Spleen (tissue), 11 donors: ENCODE measurements around the gene DOK7. TPM values are rescaled to one million over a fixed set of nuclear protein-coding genes. Genes with fewer than 3 reads are reported as not detected.

ENCODE experiments used
- DNase-seq: peaks from one replicate; pipeline ENCODE4 v3.0.0-alpha.2; 2020
- H3K27ac ChIP-seq, 8 donors: fragments of 200-600 bp; sonication (generic) in 7 of 8; 1 replicate in 4 of 8; 2 replicates in 4 of 8; pipeline versions ENCODE4 v1.5.0 to v1.8.0; 2016 to 2021; ENCODE audit warnings: inconsistent platforms in 4 of 8, mild to moderate bottlenecking in 4 of 8, moderate library complexity in 1 of 8
- H3K27me3 ChIP-seq, 7 donors: fragments of 200-600 bp; sonication (generic) in 6 of 7; replicated peaks in 1 of 7; 1 replicate in 4 of 7; 2 replicates in 3 of 7; pipeline versions ENCODE4 v1.5.0 to v1.8.0; 2016 to 2021; ENCODE audit warnings: inconsistent platforms in 3 of 7, mild to moderate bottlenecking in 1 of 7
- H3K36me3 ChIP-seq, 6 donors: fragments of 200-600 bp; sonication (generic) in 5 of 6; 1 replicate in 4 of 6; 2 replicates in 2 of 6; pipeline versions ENCODE4 v1.5.0 to v1.8.0; 2016 to 2021; ENCODE audit warnings: inconsistent platforms in 2 of 6
- H3K4me1 ChIP-seq, 6 donors: fragments of 200-600 bp; sonication (generic) in 5 of 6; 1 replicate in 3 of 6; 2 replicates in 3 of 6; pipeline versions ENCODE4 v1.5.0 to v1.8.0; 2016 to 2021; ENCODE audit warnings: inconsistent platforms in 3 of 6
- H3K4me3 ChIP-seq, 8 donors: fragments of 200-600 bp; sonication (generic) in 7 of 8; 1 replicate in 4 of 8; 2 replicates in 4 of 8; pipeline versions ENCODE4 v1.5.0 to v1.8.0; 2016 to 2021; ENCODE audit warnings: inconsistent platforms in 4 of 8, mild to moderate bottlenecking in 4 of 8, moderate library complexity in 2 of 8
- H3K9me3 ChIP-seq, 8 donors: fragments of 200-600 bp; sonication (generic) in 7 of 8; 1 replicate in 4 of 8; 2 replicates in 4 of 8; pipeline versions ENCODE4 v1.5.0 to v1.8.0; 2016 to 2021; ENCODE audit warnings: inconsistent platforms in 4 of 8
- POLR2A ChIP-seq, 3 donors: fragments of 450-650 bp; IDR thresholded peaks; one replicate each; pipeline ENCODE4 v1.5.1; 2017; ENCODE audit warnings: antibody characterized with exemption in 3 of 3, mild to moderate bottlenecking in 1 of 3
- POLR2AphosphoS5 ChIP-seq, 3 donors: sonication (generic); formaldehyde crosslinking; IDR thresholded peaks; one replicate each; pipeline ENCODE4 v1.5.1; 2017; ENCODE audit warnings: antibody characterized with exemption in 3 of 3
- WGBS, 5 donors: extraction: QIAGEN DNeasy Blood & Tissue Kit in 3 of 5; methylation state at CpG; one replicate each; pipeline versions ENCODE4 v1.1.5 to v1.1.7; 2013 to 2018; 5-methylcytosine and 5-hydroxymethylcytosine counted together
- intact Hi-C: fragments of 100-400 bp; cut with DNase I; formaldehyde crosslinking; loops from one replicate; pipeline ENCODE4 v1.15.0; 2023; ENCODE audit warnings: low total_unique reads
- polyA plus RNA-seq, 3 donors: library from polyadenylated mRNA; stranded (reverse); fragments of 200-250 nt; gene quantifications; one replicate each; pipeline ENCODE4 v1.2.1, GENCODE V29; 2013
- total RNA-seq, 7 donors: library from RNA; depleted of rRNA in 3 of 7; stranded (reverse); fragments of >200 nt in 3 of 7; fragmentation: NEBNext Ultra II Directional in 4 of 7; extraction: Animal tissue kit (Norgen Biotek cat#: 25700) in 4 of 7; gene quantifications; one replicate each; pipeline versions ENCODE4 v1.1.0 to v1.2.1, GENCODE V29; 2016 to 2021
- TF ChIP-seq, protein P1 (sequence below), 11 experiments: fragments of 200-600 bp in 7 of 11; fragments of 450-650 bp in 4 of 11; sonication (generic) in 4 of 11; IDR thresholded peaks in 8 of 11; conservative IDR thresholded peaks in 3 of 11; 1 replicate in 7 of 11; 2 replicates in 4 of 11; pipeline versions ENCODE4 v1.4.0 to v1.8.0; 2016 to 2021; ENCODE audit warnings: antibody characterized with exemption in 11 of 11, inconsistent platforms in 4 of 11, mild to moderate bottlenecking in 1 of 11
- donor health status: healthy with polysubstance abuse.
- donor health status: DM: no; HTN: no; CAD: no; lungs with moderate emphysema.
- donor health status: DM: no; HTN: no; CAD: no.
- donor health status: Bipolar disorder and iron deficiency.
- donor health status: healthy.
- donor health status: DM: no; HTN: no; CAD: no.
- donor health status: DM: yes; HTN: yes; CAD: no.

Gene DOK7
- total and polyA plus RNA-seq, 10 donors, result 0.69 to 13.5 (median 1.7) TPM

- TF ChIP-seq POLR2AphosphoS5 (IDR thresholded peaks at IDR 0.05), result no peak
- no peak for TF ChIP-seq POLR2A (IDR thresholded peaks at IDR 0.05)
- TF ChIP-seq, protein P1, sequence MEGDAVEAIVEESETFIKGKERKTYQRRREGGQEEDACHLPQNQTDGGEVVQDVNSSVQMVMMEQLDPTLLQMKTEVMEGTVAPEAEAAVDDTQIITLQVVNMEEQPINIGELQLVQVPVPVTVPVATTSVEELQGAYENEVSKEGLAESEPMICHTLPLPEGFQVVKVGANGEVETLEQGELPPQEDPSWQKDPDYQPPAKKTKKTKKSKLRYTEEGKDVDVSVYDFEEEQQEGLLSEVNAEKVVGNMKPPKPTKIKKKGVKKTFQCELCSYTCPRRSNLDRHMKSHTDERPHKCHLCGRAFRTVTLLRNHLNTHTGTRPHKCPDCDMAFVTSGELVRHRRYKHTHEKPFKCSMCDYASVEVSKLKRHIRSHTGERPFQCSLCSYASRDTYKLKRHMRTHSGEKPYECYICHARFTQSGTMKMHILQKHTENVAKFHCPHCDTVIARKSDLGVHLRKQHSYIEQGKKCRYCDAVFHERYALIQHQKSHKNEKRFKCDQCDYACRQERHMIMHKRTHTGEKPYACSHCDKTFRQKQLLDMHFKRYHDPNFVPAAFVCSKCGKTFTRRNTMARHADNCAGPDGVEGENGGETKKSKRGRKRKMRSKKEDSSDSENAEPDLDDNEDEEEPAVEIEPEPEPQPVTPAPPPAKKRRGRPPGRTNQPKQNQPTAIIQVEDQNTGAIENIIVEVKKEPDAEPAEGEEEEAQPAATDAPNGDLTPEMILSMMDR (IDR thresholded peaks at IDR 0.05 in 8 of 11, conservative IDR thresholded peaks at IDR 0.05 in 3 of 11), result no peak
- DNase-seq, result no peak
- peaks cover 0 to 23% (median 6%) of the 10 kb centered on the region in 7 donors for H3K27me3 ChIP-seq
- H3K4me1 ChIP-seq, result peaks cover 0 to 25% (median 11%) of the 10 kb centered on the region in 6 donors
- no peak overlapping the region for H3K27ac ChIP-seq
- intact Hi-C loops, result no loop called here
- no peaks in the 10 kb centered on the region for H3K9me3 ChIP-seq
- WGBS, 5 donors, result 88 to 93% (median 93%) methylated on average over 12 of the region's 12 CpGs
- H3K36me3 ChIP-seq, result peaks cover 0 to 62% (median 24%) of the 10 kb centered on the region in 6 donors
- no peak overlapping the region for H3K4me3 ChIP-seq
Observed at GRCh38 chr4:3499710-3500109, 36.6 kb downstream of the DOK7 start.

DNA sequence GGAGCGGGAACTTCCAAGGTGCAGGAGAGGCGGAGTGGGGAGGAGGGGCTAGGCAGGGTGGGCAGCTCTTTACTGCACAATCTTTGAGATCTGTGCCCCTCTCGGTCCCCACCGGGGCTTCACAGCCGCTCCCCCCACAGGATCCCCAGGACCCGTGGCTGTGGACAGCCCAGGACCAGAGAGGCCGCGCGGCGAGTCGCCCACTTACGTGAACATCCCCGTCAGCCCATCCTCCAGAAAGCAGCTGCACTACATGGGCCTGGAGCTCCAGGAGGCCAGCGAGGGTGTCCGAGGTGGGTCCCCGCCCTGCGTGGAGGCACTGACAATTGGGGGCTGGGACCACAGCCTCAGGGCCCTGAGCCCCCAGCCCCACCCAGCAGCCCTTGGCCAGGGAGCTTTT is 37.0 kb downstream of the DOK7 start:
- no peak for DNase-seq

DNA sequence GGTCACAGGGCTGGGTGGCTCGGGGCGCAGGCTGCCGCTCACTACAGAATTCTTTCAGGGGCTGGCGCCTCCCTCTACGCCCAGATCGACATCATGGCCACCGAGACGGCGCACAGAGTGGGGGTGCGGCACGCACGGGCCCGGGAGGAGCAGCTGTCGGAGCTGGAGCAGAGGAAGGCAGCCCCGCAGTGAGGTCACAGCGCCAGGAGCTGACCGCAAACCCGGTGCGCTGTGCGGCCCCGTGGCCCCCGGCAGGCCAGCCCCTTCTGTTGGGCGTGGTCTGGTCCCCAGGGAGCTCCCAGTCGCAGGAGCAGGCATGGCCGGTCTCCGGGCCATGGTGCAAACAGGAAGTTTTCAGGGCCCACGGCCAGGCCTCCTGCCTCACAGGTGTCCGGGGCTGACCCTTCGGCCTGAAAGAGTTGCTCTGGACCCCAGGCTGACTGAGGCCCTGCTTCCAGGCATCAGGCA is 37.6 kb downstream of the DOK7 start:
- no peak for DNase-seq
- peaks cover 0 to 25% (median 11%) of the 10 kb centered on the region in 6 donors for H3K4me1 ChIP-seq
- TF ChIP-seq, protein P1 (IDR thresholded peaks at IDR 0.05 in 8 of 11, conservative IDR thresholded peaks at IDR 0.05 in 3 of 11), result no peak
- no peak for TF ChIP-seq POLR2AphosphoS5 (IDR thresholded peaks at IDR 0.05)
- no peak for TF ChIP-seq POLR2A (IDR thresholded peaks at IDR 0.05)
- no peak overlapping the region for H3K27ac ChIP-seq
- intact Hi-C loops, result no loop called here
- H3K36me3 ChIP-seq, result peaks cover 0 to 72% (median 33%) of the 10 kb centered on the region in 6 donors
- H3K27me3 ChIP-seq, result peaks cover 0 to 13% (median 6%) of the 10 kb centered on the region in 7 donors
- H3K4me3 ChIP-seq, result no peak overlapping the region
- WGBS, 5 donors, result 88 to 95% (median 89%) methylated on average over 11 to 29 of the region's 29 CpGs
- no peaks in the 10 kb centered on the region for H3K9me3 ChIP-seq

More for the DNA sequence above, 37.0 kb downstream of the DOK7 start:
- TF ChIP-seq, protein P1 (IDR thresholded peaks at IDR 0.05 in 8 of 11, conservative IDR thresholded peaks at IDR 0.05 in 3 of 11), result no peak
- TF ChIP-seq POLR2AphosphoS5 (IDR thresholded peaks at IDR 0.05) (no peak), POLR2A (IDR thresholded peaks at IDR 0.05) (no peak)
- no peaks in the 10 kb centered on the region for H3K9me3 ChIP-seq
- H3K4me3 ChIP-seq, result no peak overlapping the region
- H3K27ac ChIP-seq, result no peak overlapping the region
- peaks cover 0 to 19% (median 6%) of the 10 kb centered on the region in 7 donors for H3K27me3 ChIP-seq
- H3K4me1 ChIP-seq, result peaks cover 0 to 25% (median 11%) of the 10 kb centered on the region in 6 donors
- intact Hi-C loops, result no loop called here
- WGBS, 5 donors, result 90 to 99% (median 96%) methylated on average over 8 to 17 of the region's 17 CpGs
- H3K36me3 ChIP-seq, result peaks cover 0 to 66% (median 27%) of the 10 kb centered on the region in 6 donors

GRCh38 chr4:3501126-3501824 is 38.2 kb downstream of the DOK7 start:
- Histone ChIP-seq H3K36me3 (peaks cover 0 to 78% (median 36%) of the 10 kb centered on the region in 6 donors), H3K4me3 (no peak overlapping the region), H3K4me1 (peaks cover 0 to 25% (median 11%) of the 10 kb centered on the region in 6 donors), H3K27me3 (peaks cover 0 to 7% (median 2%) of the 10 kb centered on the region in 7 donors), H3K9me3 (no peaks in the 10 kb centered on the region), H3K27ac (no peak overlapping the region)
- DNase-seq, result no peak
- TF ChIP-seq, protein P1 (IDR thresholded peaks at IDR 0.05 in 8 of 11, conservative IDR thresholded peaks at IDR 0.05 in 3 of 11), result no peak
- TF ChIP-seq POLR2AphosphoS5 (IDR thresholded peaks at IDR 0.05) (no peak), POLR2A (IDR thresholded peaks at IDR 0.05) (no peak)
- intact Hi-C loops, result no loop called here
- WGBS, 5 donors, result 85 to 93% (median 91%) methylated on average over 14 to 24 of the region's 24 CpGs
